CD4-positive, alpha-beta memory T cell (primary cell): ENCODE data around the gene CCDC117. TPM values are rescaled to one million over a fixed set of nuclear protein-coding genes. Genes with fewer than 3 reads are reported as not detected.
"Not testable (repeated sequence)": the region's sequence is repeated elsewhere in the genome, so short reads cannot be mapped to it uniquely, and the experiment has no call there.

ENCODE experiments used
- CTCF ChIA-PET: fragments of 350-600 bp; sonication (Branson Sonifier 250); formaldehyde crosslinking; loops from one replicate; lab custom pipeline; 2021; ENCODE audit warnings: inconsistent platforms; ENCODE audit not compliant: partially characterized antibody; lab: Charles Lee
- POLR2A ChIA-PET: fragments of 350-600 bp; sonication (Branson Sonifier 250); formaldehyde crosslinking; loops from one replicate; lab custom pipeline; 2021; ENCODE audit not compliant: partially characterized antibody; lab: Charles Lee
- DNase-seq, 5 donors: peaks; one replicate each; pipeline versions ENCODE4 v3.0.0 to v3.0.0-alpha.2; 2020 to 2022; ENCODE audit warnings: mixed read lengths in 1 of 5
- H3K27ac ChIP-seq: one replicate; pipeline ENCODE4 v1.7.0; 2013; ENCODE audit warnings: low read depth, low read length
- H3K27me3 ChIP-seq: 2 replicates; pipeline ENCODE4 v1.7.0; 2013; ENCODE audit warnings: mild to moderate bottlenecking, low read length, moderate library complexity; ENCODE audit not compliant: insufficient read depth
- H3K36me3 ChIP-seq: 2 replicates; pipeline ENCODE4 v1.7.0; 2013; ENCODE audit warnings: mild to moderate bottlenecking, low read length, moderate library complexity; ENCODE audit not compliant: insufficient read depth
- H3K4me1 ChIP-seq: 2 replicates; pipeline ENCODE4 v1.7.0; 2013; ENCODE audit warnings: mild to moderate bottlenecking, low read length, moderate library complexity; ENCODE audit not compliant: insufficient read depth
- H3K4me3 ChIP-seq, 2 donors: one replicate each; pipeline ENCODE4 v1.7.0; 2013; ENCODE audit warnings: low read length in 2 of 2, mild to moderate bottlenecking in 1 of 2
- H3K9me3 ChIP-seq, 2 donors: one replicate each; pipeline ENCODE4 v1.7.0; 2013; ENCODE audit warnings: low read length in 2 of 2, control low read depth in 1 of 2; ENCODE audit not compliant: control insufficient read depth in 1 of 2
- H3K27ac Mint-ChIP-seq, 7 donors: one replicate each; pipeline ENCODE4 v1.8.0; 2020 to 2021; ENCODE audit warnings: mixed read lengths in 7 of 7, mild to moderate bottlenecking in 6 of 7, inconsistent platforms in 3 of 7, moderate library complexity in 3 of 7
- H3K27me3 Mint-ChIP-seq, 2 donors: one replicate each; pipeline ENCODE4 v1.8.0; 2020 to 2021; ENCODE audit warnings: mixed read lengths in 2 of 2
- H3K36me3 Mint-ChIP-seq, 2 donors: one replicate each; pipeline ENCODE4 v1.8.0; 2020 to 2021; ENCODE audit warnings: mixed read lengths in 2 of 2, inconsistent platforms in 1 of 2, mild to moderate bottlenecking in 1 of 2
- H3K4me1 Mint-ChIP-seq, 4 donors: one replicate each; pipeline ENCODE4 v1.8.0; 2020 to 2021; ENCODE audit warnings: mixed read lengths in 4 of 4, mild to moderate bottlenecking in 1 of 4
- H3K4me3 Mint-ChIP-seq, 8 donors: one replicate each; pipeline ENCODE4 v1.8.0; 2020 to 2021; ENCODE audit warnings: mixed read lengths in 8 of 8, mild to moderate bottlenecking in 7 of 8, moderate library complexity in 6 of 8, inconsistent platforms in 3 of 8
- H3K9me3 Mint-ChIP-seq, 8 donors: one replicate each; pipeline ENCODE4 v1.8.0; 2020 to 2021; ENCODE audit warnings: mixed read lengths in 8 of 8, mild to moderate bottlenecking in 5 of 8, inconsistent platforms in 3 of 8, moderate library complexity in 1 of 8
- intact Hi-C: fragments of 100-400 bp; cut with micrococcal nuclease; formaldehyde crosslinking; loops from one replicate; pipeline ENCODE4 v1.15.1; 2023
- polyA plus RNA-seq, 2 donors: library from polyadenylated mRNA; unstranded; fragments of 300-500 nt; fragmentation: Illumina TruSeq; gene quantifications; one replicate each; pipeline ENCODE4 v1.2.3, GENCODE V29; 2021
- total RNA-seq, 2 experiments: library from RNA; stranded (reverse); gene quantifications; one replicate each; pipeline ENCODE4 v1.2.3, GENCODE V29; 2021

The CCDC117 gene
- total and polyA plus RNA-seq, 4 experiments from 2014 or later = 7.2 to 20.6 (median 15.2) TPM

DNA sequence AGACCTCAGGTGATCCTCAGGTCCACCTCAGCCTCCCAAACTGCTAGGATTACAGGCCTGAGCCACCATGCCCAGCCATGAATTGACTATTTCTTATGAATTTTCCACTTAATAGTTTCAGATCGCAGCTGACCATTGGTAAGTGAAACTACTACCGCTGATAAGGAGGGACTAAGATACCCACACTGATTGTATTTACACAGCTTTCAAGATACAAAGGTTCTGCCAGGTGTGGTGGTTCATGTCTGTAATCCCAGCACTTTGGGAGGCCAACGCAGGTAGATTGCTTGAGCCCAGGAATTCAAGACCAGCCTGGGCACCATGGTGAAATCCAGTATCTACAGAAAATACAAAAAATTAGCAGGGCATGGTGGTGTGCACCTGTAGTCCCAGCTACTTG lies 34.8 kb upstream of the CCDC117 start:
- POLR2A ChIA-PET = no interaction called here
- H3K27me3 ChIP-seq = no peaks in the 10 kb centered on the region
- H3K27ac ChIP-seq = no peak overlapping the region
- Mint-ChIP-seq H3K9me3 (no peaks in the 10 kb centered on the region), H3K4me1 (peaks cover 10 to 23% (median 15%) of the 10 kb centered on the region in 4 donors), H3K36me3 (peaks cover 12 to 21% of the 10 kb centered on the region in 2 donors), H3K4me3 (no peak overlapping the region), H3K27me3 (no peaks in the 10 kb centered on the region), H3K27ac (no peak overlapping the region)
- no peaks in the 10 kb centered on the region for H3K36me3 ChIP-seq
- intact Hi-C loops = no loop called here
- peaks cover 8% of the 10 kb centered on the region for H3K4me1 ChIP-seq
- H3K9me3 ChIP-seq = no peaks in the 10 kb centered on the region
- no peak overlapping the region for H3K4me3 ChIP-seq
- DNase-seq = no peak
- CTCF ChIA-PET = no interaction called here

DNA sequence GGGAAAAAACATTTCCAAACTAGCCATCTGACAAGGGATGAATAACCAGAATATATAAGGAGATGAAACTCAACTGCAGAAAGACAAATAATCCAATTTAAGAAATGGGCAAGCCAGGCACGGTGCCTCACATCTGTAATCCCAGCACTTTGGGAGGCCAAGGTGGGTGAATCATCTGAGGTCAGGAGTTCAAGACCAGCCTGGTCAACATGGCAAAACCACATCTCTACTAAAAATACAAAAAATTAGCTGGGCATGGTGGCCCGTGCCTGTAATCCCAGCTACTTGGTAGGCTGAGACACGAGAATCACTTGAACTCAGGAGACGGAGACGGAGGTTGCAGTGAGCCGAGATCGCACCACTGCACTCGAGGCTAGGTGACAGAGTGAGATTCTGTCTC lies 33.6 kb upstream of the CCDC117 start:
- POLR2A ChIA-PET = interaction anchor here (0.6 kb wide), 1 partner anchor 41 kb away, joined by 3 read pairs; no protein-coding TSS in a partner anchor
- CTCF ChIA-PET, DNase-seq, intact Hi-C loops, H3K27ac ChIP-seq, H3K9me3 Mint-ChIP-seq, H3K27me3 ChIP-seq, H3K4me3 Mint-ChIP-seq, H3K4me3 ChIP-seq, H3K36me3 ChIP-seq, H3K27me3 Mint-ChIP-seq, H3K9me3 ChIP-seq: not testable (repeated sequence)
- H3K4me1 ChIP-seq = peaks cover 12% of the 10 kb centered on the region
- Mint-ChIP-seq H3K27ac (peak overlapping the region in 1 of 7 donors; percentile 16), H3K4me1 (peaks cover 17 to 34% (median 21%) of the 10 kb centered on the region in 4 donors), H3K36me3 (peaks cover 4 to 16% of the 10 kb centered on the region in 2 donors)

GRCh38 chr22:28741200-28741784 lies 31.2 kb upstream of the CCDC117 start:
- H3K9me3 ChIP-seq = no peaks in the 10 kb centered on the region
- peak overlapping the region; percentile 92 for H3K27ac ChIP-seq
- intact Hi-C loops = loop anchor here (1.0 to 5.0 kb wide), 3 partner anchors 59 to 528 kb away; partner anchors contain the start of genes EWSR1 and XBP1
- peak overlapping the region; percentile 66 to 98 for H3K4me3 ChIP-seq
- ChIA-PET CTCF (no interaction called here), POLR2A (interaction anchor here (0.6 to 3.4 kb wide), 9 partner anchors 15 to 142 kb away, joined by 3 to 30 read pairs (median 4); partner anchors contain the start of genes CCDC117, XBP1 and ZNRF3)
- H3K36me3 ChIP-seq = peaks cover 10% of the 10 kb centered on the region
- Mint-ChIP-seq H3K27me3 (no peaks in the 10 kb centered on the region), H3K36me3 (peaks cover 10 to 25% of the 10 kb centered on the region in 2 donors), H3K27ac (peak overlapping the region; percentile 85 to 99 (median 90)), H3K9me3 (no peaks in the 10 kb centered on the region), H3K4me3 (peak overlapping the region; percentile 85 to 99 (median 89)), H3K4me1 (peaks cover 17 to 34% (median 21%) of the 10 kb centered on the region in 4 donors)
- H3K27me3 ChIP-seq = no peaks in the 10 kb centered on the region
- H3K4me1 ChIP-seq = peaks cover 12% of the 10 kb centered on the region
- DNase-seq = no peak

GRCh38 chr22:28741785-28742561 lies 30.5 kb upstream of the CCDC117 start, which contains the start of the genes CHEK2 and HSCB:
Gene CHEK2, minus strand, starts transcription at chr22:28741820. Its CDS starts 7,099 bp downstream, at chr22:28734721.
Gene HSCB, plus strand, starts transcription at chr22:28742039. Its CDS starts 57 bp downstream, at chr22:28742096.
- Histone ChIP-seq H3K27me3 (no peaks in the 10 kb centered on the region), H3K4me1 (peaks cover 12% of the 10 kb centered on the region), H3K9me3 (no peaks in the 10 kb centered on the region), H3K27ac (peak within 1 kb of the TSS; percentile 92), H3K36me3 (peaks cover 10% of the 10 kb centered on the region), H3K4me3 (peak within 1 kb of the TSS; percentile 91 to 98)
- DNase-seq = peak; percentile 95 to 99 (median 96)
- Mint-ChIP-seq H3K4me3 (peak within 1 kb of the TSS; percentile 85 to 99 (median 89)), H3K27ac (peak within 1 kb of the TSS; percentile 85 to 99 (median 90)), H3K9me3 (no peaks in the 10 kb centered on the region), H3K4me1 (peaks cover 17 to 34% (median 21%) of the 10 kb centered on the region in 4 donors), H3K27me3 (no peaks in the 10 kb centered on the region), H3K36me3 (peaks cover 10 to 28% of the 10 kb centered on the region in 2 donors)
- ChIA-PET CTCF (no interaction called here), POLR2A (interaction anchor here (0.6 to 3.4 kb wide), 8 partner anchors 16 to 77 kb away, joined by 3 to 30 read pairs (median 4); partner anchors contain the start of genes CCDC117 and XBP1)
- intact Hi-C loops = loop anchor here (1.0 to 5.0 kb wide), 5 partner anchors 30 to 527 kb away; partner anchors contain the start of genes CCDC117, EWSR1, XBP1 and ZNRF3

- H3K27me3 ChIP-seq = no peaks in the 10 kb centered on the region
- ChIA-PET CTCF (no interaction called here), POLR2A (interaction anchor here (1.0 to 3.4 kb wide), 4 partner anchors 19 to 58 kb away, joined by 4 to 30 read pairs (median 8); partner anchors contain the start of genes CCDC117 and XBP1)
These were observed 29.9 kb upstream of the CCDC117 start for GRCh38 chr22:28742562-28742962.

DNA sequence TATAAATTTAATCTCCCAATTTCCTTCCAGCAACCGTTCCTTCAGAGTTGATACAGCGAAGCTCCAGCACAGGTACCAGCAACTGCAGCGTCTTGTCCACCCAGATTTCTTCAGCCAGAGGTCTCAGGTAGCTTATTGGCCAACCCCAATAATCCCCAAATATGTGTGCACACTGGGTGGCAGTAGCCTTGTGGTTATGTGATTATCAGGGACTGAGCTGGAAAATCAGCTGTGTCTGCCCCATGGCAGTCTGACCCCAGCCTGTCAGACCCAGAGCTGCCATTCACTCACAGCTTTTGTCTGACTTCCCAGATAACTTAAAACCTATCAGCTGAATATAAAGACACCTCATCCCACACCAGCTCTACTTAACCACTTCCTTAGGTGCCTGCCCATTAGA lies 28.6 kb upstream of the CCDC117 start:
- Mint-ChIP-seq H3K27ac (peak overlapping the region in 3 of 7 donors; percentile 28 to 91 (median 73)), H3K36me3 (peaks cover 15 to 33% of the 10 kb centered on the region in 2 donors), H3K27me3 (no peaks in the 10 kb centered on the region), H3K4me1 (peaks cover 17 to 31% (median 21%) of the 10 kb centered on the region in 4 donors), H3K9me3 (no peaks in the 10 kb centered on the region), H3K4me3 (peak overlapping the region in 3 of 8 donors; percentile 7 to 91 (median 85))
- ChIA-PET POLR2A (interaction anchor here (3.4 kb wide), 1 partner anchor 56 kb away, joined by 30 read pairs; the partner anchor contains the start of gene XBP1), CTCF (interaction anchor here (0.6 to 1.4 kb wide), 4 partner anchors 14 to 146 kb away, joined by 3 read pairs; no protein-coding TSS in a partner anchor)
- Histone ChIP-seq H3K36me3 (peaks cover 10% of the 10 kb centered on the region), H3K27me3 (no peaks in the 10 kb centered on the region), H3K4me3 (no peak overlapping the region), H3K4me1 (peaks cover 12% of the 10 kb centered on the region), H3K9me3 (no peaks in the 10 kb centered on the region), H3K27ac (no peak overlapping the region)
- no peak for DNase-seq
- intact Hi-C loops = loop anchor here (5.0 kb wide), 1 partner anchor 72 kb away; no protein-coding TSS in a partner anchor

More at GRCh38 chr22:28742562-28742962, 29.9 kb upstream of the CCDC117 start:
- intact Hi-C loops = loop anchor here (1.0 to 5.0 kb wide), 3 partner anchors 30 to 141 kb away; partner anchors contain the start of genes CCDC117 and ZNRF3
- peaks cover 13 to 30% of the 10 kb centered on the region in 2 donors for H3K36me3 Mint-ChIP-seq
- H3K9me3 Mint-ChIP-seq = no peaks in the 10 kb centered on the region
- Histone ChIP-seq H3K36me3 (peaks cover 10% of the 10 kb centered on the region), H3K9me3 (no peaks in the 10 kb centered on the region), H3K4me3 (peak overlapping the region; percentile 91 to 98), H3K4me1 (peaks cover 12% of the 10 kb centered on the region), H3K27ac (peak overlapping the region; percentile 92)
- no peak for DNase-seq
- peak overlapping the region; percentile 85 to 99 (median 89) for H3K4me3 Mint-ChIP-seq
- peak overlapping the region; percentile 85 to 99 (median 90) for H3K27ac Mint-ChIP-seq
- no peaks in the 10 kb centered on the region for H3K27me3 Mint-ChIP-seq
- H3K4me1 Mint-ChIP-seq = peaks cover 17 to 34% (median 21%) of the 10 kb centered on the region in 4 donors
